ENCODE data around the gene SRSF4. TPM values are rescaled to one million over a fixed set of nuclear protein-coding genes. Genes with fewer than 3 reads are reported as not detected.
A peak's percentile ranks its signal among the peaks of the same experiment; 100 is the strongest.
"Not testable (repeated sequence)": the region's sequence is repeated elsewhere in the genome, so short reads cannot be mapped to it uniquely, and the experiment has no call there.

SRSF4 gene
- total RNA-seq, 4 donors from 2014 or later = 67.1 to 94.7 (median 85.2) TPM

GRCh38 chr1:29134695-29135028, 47.0 kb downstream of the SRSF4 start:
- DNase-seq = no peak
- no peaks in the 10 kb centered on the region for H3K9me3 ChIP-seq
- H3K36me3 ChIP-seq = no peaks in the 10 kb centered on the region
- no peak overlapping the region for H3K4me3 ChIP-seq (replicated peaks in 1 of 3)
- no peak overlapping the region for H3K27ac ChIP-seq
- 71 to 87% methylated on average over 10 of the region's 10 CpGs for WGBS, 2 donors
- no peaks in the 10 kb centered on the region for H3K27me3 ChIP-seq
- H3K4me1 ChIP-seq = peaks cover 3 to 13% of the 10 kb centered on the region in 2 donors
- intact Hi-C loops (cut with DNase I) = no loop called here
- TF ChIP-seq POLR2A (IDR thresholded peaks at IDR 0.05) (no peak), CTCF (IDR thresholded peaks at IDR 0.05) (no peak)

- intact Hi-C loops (cut with DNase I) = no loop called here
- peak; percentile 18 to 19 for DNase-seq
- no peak overlapping the region for H3K4me3 ChIP-seq (replicated peaks in 1 of 3)
- TF ChIP-seq CTCF (IDR thresholded peaks at IDR 0.05) = no peak
- no peak for TF ChIP-seq POLR2A (IDR thresholded peaks at IDR 0.05)
- peaks cover 3 to 13% of the 10 kb centered on the region in 2 donors for H3K4me1 ChIP-seq
- no peaks in the 10 kb centered on the region for H3K36me3 ChIP-seq
- no peak overlapping the region for H3K27ac ChIP-seq
- H3K9me3 ChIP-seq = no peaks in the 10 kb centered on the region
- WGBS, 2 donors = 69 to 72% methylated on average over 49 to 55 of the region's 55 CpGs
- no peaks in the 10 kb centered on the region for H3K27me3 ChIP-seq
These were observed 47.6 kb downstream of the SRSF4 start for GRCh38 chr1:29133861-29134694.

- H3K27me3 ChIP-seq; H3K4me3 ChIP-seq (replicated peaks in 1 of 3); intact Hi-C loops (cut with DNase I); DNase-seq; H3K36me3 ChIP-seq; H3K27ac ChIP-seq; H3K9me3 ChIP-seq: not testable (repeated sequence)
- WGBS, 2 donors = 90 to 99% methylated on average over 2 to 14 of the region's 29 CpGs
- peaks cover 3 to 13% of the 10 kb centered on the region in 2 donors for H3K4me1 ChIP-seq
These were observed 50.6 kb downstream of the SRSF4 start for GRCh38 chr1:29131056-29131455.

- TF ChIP-seq CTCF (IDR thresholded peaks at IDR 0.05) (no peak), POLR2A (IDR thresholded peaks at IDR 0.05) (no peak)
- no peak overlapping the region for H3K27ac ChIP-seq
- intact Hi-C loops (cut with DNase I) = loop anchor here (5.0 kb wide), 1 partner anchor 52 kb away; the partner anchor contains the start of gene SRSF4
- H3K4me1 ChIP-seq = peaks cover 7 to 14% of the 10 kb centered on the region in 2 donors
- no peaks in the 10 kb centered on the region for H3K36me3 ChIP-seq
- 89 to 96% methylated on average over 5 of the region's 5 CpGs for WGBS, 2 donors
- H3K4me3 ChIP-seq (replicated peaks in 1 of 3) = no peak overlapping the region
- no peaks in the 10 kb centered on the region for H3K9me3 ChIP-seq
- H3K27me3 ChIP-seq = no peaks in the 10 kb centered on the region
- DNase-seq = no peak
These were observed 51.8 kb downstream of the SRSF4 start for GRCh38 chr1:29129916-29130315.

GRCh38 chr1:29128739-29129138, 53.0 kb downstream of the SRSF4 start:
- WGBS, 2 donors = 84 to 94% methylated on average over 6 of the region's 6 CpGs
- peaks cover 14 to 15% of the 10 kb centered on the region in 2 donors for H3K4me1 ChIP-seq
- intact Hi-C loops (cut with DNase I) = loop anchor here (5.0 kb wide), 1 partner anchor 54 kb away; the partner anchor contains the start of gene SRSF4

More at GRCh38 chr1:29128739-29129138, 53.0 kb downstream of the SRSF4 start:
- no peaks in the 10 kb centered on the region for H3K9me3 ChIP-seq
- no peak overlapping the region for H3K4me3 ChIP-seq (replicated peaks in 1 of 3)
- H3K36me3 ChIP-seq = no peaks in the 10 kb centered on the region
- no peak for TF ChIP-seq CTCF (IDR thresholded peaks at IDR 0.05)
- no peak for TF ChIP-seq POLR2A (IDR thresholded peaks at IDR 0.05)
- H3K27ac ChIP-seq = no peak overlapping the region
- no peak for DNase-seq
- H3K27me3 ChIP-seq = no peaks in the 10 kb centered on the region

Data from thyroid gland (tissue), 4 donors.